Esophagus squamous epithelium (tissue), 5 donors: Measurements from ENCODE around the gene CIT. TPM values are rescaled to one million over a fixed set of nuclear protein-coding genes. Genes with fewer than 3 reads are reported as not detected.

Experiments
- DNase-seq: peaks from one replicate; lab custom pipeline; 2025; lab: John Stamatoyannopoulos, UW
- H3K27ac ChIP-seq, 4 donors: fragments of 200-600 bp; sonication (generic); one replicate each; pipeline ENCODE4 v1.5.1; 2016 to 2019; ENCODE audit warnings: mild to moderate bottlenecking in 1 of 4
- H3K27me3 ChIP-seq, 4 donors: fragments of 200-600 bp; sonication (generic); 1 replicate in 3 of 4; 2 replicates in 1 of 4; pipeline versions ENCODE4 v1.5.1 to v1.6.0; 2017 to 2021; ENCODE audit warnings: antibody characterized with exemption in 1 of 4
- H3K36me3 ChIP-seq, 3 donors: fragments of 200-600 bp; sonication (generic); one replicate each; pipeline ENCODE4 v1.5.1; 2016 to 2019
- H3K4me1 ChIP-seq, 3 donors: fragments of 200-600 bp; sonication (generic); one replicate each; pipeline ENCODE4 v1.5.1; 2017 to 2019
- H3K4me3 ChIP-seq, 4 donors: fragments of 200-600 bp; sonication (generic); 1 replicate in 3 of 4; 2 replicates in 1 of 4; pipeline ENCODE4 v1.5.1; 2016 to 2019; ENCODE audit warnings: mild to moderate bottlenecking in 2 of 4, moderate library complexity in 1 of 4
- H3K9me3 ChIP-seq, 3 donors: fragments of 200-600 bp; sonication (generic); one replicate each; pipeline ENCODE4 v1.5.1; 2016 to 2019
- POLR2A ChIP-seq, 4 donors: fragments of 450-650 bp; IDR thresholded peaks; one replicate each; pipeline ENCODE4 v1.6.1; 2017; ENCODE audit warnings: antibody characterized with exemption in 4 of 4, mild to moderate bottlenecking in 4 of 4, moderate library complexity in 3 of 4
- WGBS, 2 donors: methylation state at CpG; one replicate each; pipeline ENCODE4 v1.1.5; 2018; 5-methylcytosine and 5-hydroxymethylcytosine counted together
- intact Hi-C: fragments of 100-400 bp; cut with DNase I; formaldehyde crosslinking; loops from one replicate; pipeline ENCODE4 v1.15.0; 2022
- total RNA-seq, 4 donors: library from RNA; depleted of rRNA; stranded (reverse); fragments of >200 nt; gene quantifications; one replicate each; pipeline ENCODE4 v1.1.0, GENCODE V29; 2016
- TF ChIP-seq, protein P1 (sequence below), 6 experiments: fragments of 450-650 bp in 4 of 6; fragments of 200-600 bp in 2 of 6; sonication (generic) in 2 of 6; IDR thresholded peaks; one replicate each; pipeline ENCODE4 v1.5.1; 2016 to 2019; ENCODE audit warnings: antibody characterized with exemption in 6 of 6, mild to moderate bottlenecking in 4 of 6, moderate library complexity in 4 of 6
- donor health status: DM: yes; HTN: yes; CAD: no.

Gene CIT
- total RNA-seq, result 10 to 100 TPM in 3 of 4 donors, 1 to 10 TPM in 1; 6.7 to 23.1 (median 13.9) TPM

DNA sequence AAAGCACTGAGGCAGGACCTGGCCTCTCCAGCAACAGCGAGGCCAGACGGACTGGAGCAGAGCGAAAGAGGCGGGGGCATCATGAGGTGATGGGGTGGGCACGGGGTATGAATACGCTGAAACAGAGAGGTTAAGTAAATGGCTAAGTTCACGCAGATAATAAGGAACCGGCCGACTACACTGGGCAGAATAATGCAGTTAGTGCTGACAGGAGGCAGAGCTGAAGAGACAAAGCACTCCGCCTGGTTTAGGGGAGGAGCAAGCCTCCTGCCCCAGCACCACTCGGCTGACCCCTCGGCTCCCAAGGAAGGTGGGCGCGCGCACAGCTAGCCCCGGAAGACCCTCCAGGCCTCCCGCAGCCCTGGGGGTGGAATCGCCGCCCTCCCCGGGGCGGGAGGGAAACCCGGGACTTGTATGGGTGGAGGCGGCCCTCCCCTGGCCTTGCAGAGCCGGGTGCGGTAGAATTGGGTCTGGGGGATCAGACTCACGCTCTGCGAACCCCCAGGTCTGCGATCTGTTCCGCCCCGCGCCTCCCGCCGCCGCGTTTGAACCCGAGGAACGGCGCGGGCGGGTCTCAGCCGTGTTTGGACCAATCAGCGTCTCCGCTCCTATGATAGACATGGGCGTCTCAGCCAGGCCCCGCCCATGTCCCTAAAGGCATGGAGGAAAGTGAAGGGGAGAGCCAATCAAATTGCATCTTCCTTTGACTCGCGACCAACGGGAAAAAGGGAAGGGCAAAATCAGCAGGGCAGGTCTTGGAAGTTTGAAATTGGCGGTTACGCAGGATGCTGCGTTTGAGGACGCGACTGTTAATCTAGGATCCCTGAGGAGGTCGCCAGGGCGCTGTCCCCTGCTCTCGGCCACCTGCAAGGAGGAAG, at the start of gene CIT:
TSS of gene CIT (minus strand) at position 560 of the 878 bp plus-strand sequence. CDS start 1,152 bp downstream, outside the sequence.
- peak within 1 kb of the TSS; percentile 84 to 94 (median 86) for H3K4me3 ChIP-seq

GRCh38 chr12:119925269-119925668, 48.1 kb upstream of the CIT start:
- Histone ChIP-seq H3K4me3 (no peak overlapping the region), H3K27me3 (peaks cover 0 to 18% (median 0%) of the 10 kb centered on the region in 4 donors), H3K4me1 (no peaks in the 10 kb centered on the region), H3K9me3 (no peaks in the 10 kb centered on the region), H3K27ac (no peak overlapping the region), H3K36me3 (no peaks in the 10 kb centered on the region)
- DNase-seq, result no peak
- intact Hi-C loops, result no loop called here
- TF ChIP-seq POLR2A (IDR thresholded peaks at IDR 0.05), result no peak
- TF ChIP-seq, protein P1, sequence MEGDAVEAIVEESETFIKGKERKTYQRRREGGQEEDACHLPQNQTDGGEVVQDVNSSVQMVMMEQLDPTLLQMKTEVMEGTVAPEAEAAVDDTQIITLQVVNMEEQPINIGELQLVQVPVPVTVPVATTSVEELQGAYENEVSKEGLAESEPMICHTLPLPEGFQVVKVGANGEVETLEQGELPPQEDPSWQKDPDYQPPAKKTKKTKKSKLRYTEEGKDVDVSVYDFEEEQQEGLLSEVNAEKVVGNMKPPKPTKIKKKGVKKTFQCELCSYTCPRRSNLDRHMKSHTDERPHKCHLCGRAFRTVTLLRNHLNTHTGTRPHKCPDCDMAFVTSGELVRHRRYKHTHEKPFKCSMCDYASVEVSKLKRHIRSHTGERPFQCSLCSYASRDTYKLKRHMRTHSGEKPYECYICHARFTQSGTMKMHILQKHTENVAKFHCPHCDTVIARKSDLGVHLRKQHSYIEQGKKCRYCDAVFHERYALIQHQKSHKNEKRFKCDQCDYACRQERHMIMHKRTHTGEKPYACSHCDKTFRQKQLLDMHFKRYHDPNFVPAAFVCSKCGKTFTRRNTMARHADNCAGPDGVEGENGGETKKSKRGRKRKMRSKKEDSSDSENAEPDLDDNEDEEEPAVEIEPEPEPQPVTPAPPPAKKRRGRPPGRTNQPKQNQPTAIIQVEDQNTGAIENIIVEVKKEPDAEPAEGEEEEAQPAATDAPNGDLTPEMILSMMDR (IDR thresholded peaks at IDR 0.05), result no peak

More for the DNA sequence above, at the start of gene CIT:
- 1 to 4% methylated on average over 12 to 20 of the region's 56 CpGs for WGBS, 2 donors
- intact Hi-C loops, result no loop called here
- TF ChIP-seq POLR2A (IDR thresholded peaks at IDR 0.05), result peak in 1 of 4 donors; percentile 49
- TF ChIP-seq, protein P1 (IDR thresholded peaks at IDR 0.05), result no peak
- H3K27me3 ChIP-seq, result no peaks in the 10 kb centered on the region
- H3K9me3 ChIP-seq, result no peaks in the 10 kb centered on the region
- H3K36me3 ChIP-seq, result no peaks in the 10 kb centered on the region
- DNase-seq, result peak; percentile 53
- H3K27ac ChIP-seq, result peak within 1 kb of the TSS in 3 of 4 donors; percentile 72 to 87 (median 74)
- peaks cover 0 to 17% (median 7%) of the 10 kb centered on the region in 3 donors for H3K4me1 ChIP-seq

GRCh38 chr12:119920064-119920463, 42.9 kb upstream of the CIT start:
- 84 to 90% methylated on average over 6 of the region's 6 CpGs for WGBS, 2 donors
- Histone ChIP-seq H3K4me3 (no peak overlapping the region), H3K27ac (no peak overlapping the region), H3K36me3 (no peaks in the 10 kb centered on the region), H3K4me1 (no peaks in the 10 kb centered on the region), H3K27me3 (peaks cover 0 to 9% (median 0%) of the 10 kb centered on the region in 4 donors), H3K9me3 (no peaks in the 10 kb centered on the region)
- intact Hi-C loops, result no loop called here
- TF ChIP-seq POLR2A (IDR thresholded peaks at IDR 0.05), result no peak
- TF ChIP-seq, protein P1 (IDR thresholded peaks at IDR 0.05), result no peak
- DNase-seq, result no peak

GRCh38 chr12:119915894-119916510, 38.9 kb upstream of the CIT start:
- Histone ChIP-seq H3K27ac (no peak overlapping the region), H3K4me3 (no peak overlapping the region), H3K4me1 (no peaks in the 10 kb centered on the region), H3K27me3 (peaks cover 0 to 9% (median 0%) of the 10 kb centered on the region in 4 donors), H3K9me3 (no peaks in the 10 kb centered on the region), H3K36me3 (no peaks in the 10 kb centered on the region)
- WGBS, 2 donors, result 62 to 65% methylated on average over 12 to 13 of the region's 13 CpGs
- DNase-seq, result no peak
- TF ChIP-seq, protein P1 (IDR thresholded peaks at IDR 0.05), result no peak
- TF ChIP-seq POLR2A (IDR thresholded peaks at IDR 0.05), result no peak
- intact Hi-C loops, result no loop called here

GRCh38 chr12:119914666-119915065, 37.5 kb upstream of the CIT start:
- intact Hi-C loops, result no loop called here
- H3K4me3 ChIP-seq, result no peak overlapping the region
- 8 to 50% methylated on average over 1 of the region's 1 CpG for WGBS, 2 donors
- peaks cover 0 to 9% (median 0%) of the 10 kb centered on the region in 4 donors for H3K27me3 ChIP-seq
- DNase-seq, result no peak
- no peaks in the 10 kb centered on the region for H3K4me1 ChIP-seq
- no peaks in the 10 kb centered on the region for H3K36me3 ChIP-seq
- H3K27ac ChIP-seq, result no peak overlapping the region
- TF ChIP-seq POLR2A (IDR thresholded peaks at IDR 0.05), result no peak
- TF ChIP-seq, protein P1 (IDR thresholded peaks at IDR 0.05), result no peak
- no peaks in the 10 kb centered on the region for H3K9me3 ChIP-seq
